Kidney glomerular epithelial cell (primary cell): ENCODE results near the gene AMELX.
A peak's percentile ranks its signal among the peaks of the same experiment; 100 is the strongest.

ENCODE experiments used
- DNase-seq: peaks from one replicate; lab custom pipeline; 2025; lab: John Stamatoyannopoulos, UW

Gene AMELX

GRCh38 chrX:11293113-11293512, at the start of gene AMELX:
AMELX (plus strand) TSS chrX:11293413; CDS start chrX:11294789, 1,376 bp downstream.
- DNase-seq: no peak

GRCh38 chrX:11244636-11245035, 48.6 kb upstream of the AMELX start:
- no peak for DNase-seq

- no peak for DNase-seq
Measured at GRCh38 chrX:11254417-11255109, 38.6 kb upstream of the AMELX start.

- DNase-seq: no peak
Measured at GRCh38 chrX:11257290-11257689, 35.9 kb upstream of the AMELX start.

GRCh38 chrX:11257711-11258110, 35.5 kb upstream of the AMELX start:
- no peak for DNase-seq

- no peak for DNase-seq
Measured at GRCh38 chrX:11259437-11259836, 33.8 kb upstream of the AMELX start.

- DNase-seq: no peak
Measured at GRCh38 chrX:11261260-11261659, 32.0 kb upstream of the AMELX start.

GRCh38 chrX:11264925-11265324, 28.3 kb upstream of the AMELX start:
- DNase-seq: no peak

- DNase-seq: no peak
Measured at GRCh38 chrX:11265352-11265751, 27.9 kb upstream of the AMELX start.

GRCh38 chrX:11266573-11267003, 26.6 kb upstream of the AMELX start:
- DNase-seq: peak; percentile 6

GRCh38 chrX:11267425-11267824, 25.8 kb upstream of the AMELX start:
- DNase-seq: peak; percentile 4

- DNase-seq: no peak
Measured at GRCh38 chrX:11269006-11269405, 24.2 kb upstream of the AMELX start.

GRCh38 chrX:11269996-11270395, 23.2 kb upstream of the AMELX start:
- DNase-seq: no peak

GRCh38 chrX:11272290-11272689, 20.9 kb upstream of the AMELX start:
- no peak for DNase-seq

GRCh38 chrX:11272863-11273262, 20.4 kb upstream of the AMELX start:
- DNase-seq: no peak

- no peak for DNase-seq
Measured at GRCh38 chrX:11273544-11273943, 19.7 kb upstream of the AMELX start.

GRCh38 chrX:11282043-11282442, 11.2 kb upstream of the AMELX start:
- no peak for DNase-seq

GRCh38 chrX:11285651-11286050, 7.6 kb upstream of the AMELX start:
- no peak for DNase-seq

GRCh38 chrX:11287505-11287904, 5.7 kb upstream of the AMELX start:
- DNase-seq: no peak

- no peak for DNase-seq
Measured at GRCh38 chrX:11290416-11291102, 2.7 kb upstream of the AMELX start.

- DNase-seq: no peak
Measured at GRCh38 chrX:11296051-11296450, 2.8 kb downstream of the AMELX start.

- no peak for DNase-seq
Measured at GRCh38 chrX:11298600-11298999, 5.4 kb downstream of the AMELX start.

GRCh38 chrX:11304829-11305228, 11.6 kb downstream of the AMELX start:
- no peak for DNase-seq

- no peak for DNase-seq
Measured at GRCh38 chrX:11305641-11306040, 12.4 kb downstream of the AMELX start.
